Right cardiac atrium (tissue), 5 donors: Measurements from ENCODE around the gene USP14. TPM values are rescaled to one million over a fixed set of nuclear protein-coding genes. Genes with fewer than 3 reads are reported as not detected.

Experiments used
- ATAC-seq, 2 donors: fragments of 200-7000 bp; cut with Tn5 transposase; one replicate each; pipeline versions ENCODE4 v1.8.0 to v1.9.1; 2020; ENCODE audit warnings: moderate library complexity in 2 of 2, mild to moderate bottlenecking in 1 of 2
- DNase-seq, 3 donors: peaks; one replicate each; pipeline ENCODE4 v3.0.0-alpha.2; 2020
- H3K27ac ChIP-seq: one replicate; pipeline ENCODE4 v1.5.1; 2013; ENCODE audit warnings: mild to moderate bottlenecking, low read length, control low read depth, moderate library complexity
- H3K27me3 ChIP-seq: one replicate; pipeline ENCODE4 v1.6.1; 2013; ENCODE audit not compliant: control insufficient read depth, insufficient read depth
- H3K4me1 ChIP-seq: one replicate; pipeline ENCODE4 v1.6.1; 2013; ENCODE audit warnings: low read length; ENCODE audit not compliant: control insufficient read depth, insufficient read depth
- H3K4me3 ChIP-seq: one replicate; pipeline ENCODE4 v1.5.1; 2013; ENCODE audit warnings: low read length, control low read depth
- H3K9me3 ChIP-seq: one replicate; pipeline ENCODE4 v1.6.1; 2013; ENCODE audit warnings: low read length; ENCODE audit not compliant: control insufficient read depth
- WGBS: extraction: QIAGEN DNeasy Blood & Tissue Kit; methylation state at CpG from one replicate; pipeline ENCODE4 v1.1.7; 2013; 5-methylcytosine and 5-hydroxymethylcytosine counted together
- intact Hi-C, 4 donors: fragments of 100-400 bp; cut with DNase I; formaldehyde crosslinking; loops; one replicate each; pipeline versions ENCODE4 v1.11.0 to v1.14.0; 2022 to 2023
- polyA plus RNA-seq: library from polyadenylated mRNA; stranded (reverse); fragments of 200-250 nt; gene quantifications from one replicate; pipeline ENCODE4 v1.2.3, GENCODE V29; 2013
- total RNA-seq, 4 donors: library from RNA; stranded (reverse); fragmentation: NEBNext Ultra II Directional; extraction: Animal tissue kit (Norgen Biotek cat#: 25700); gene quantifications; one replicate each; pipeline ENCODE4 v1.2.1, GENCODE V29; 2021
- donor health status: healthy with polysubstance abuse.
- donor health status: DM: no; HTN: yes; CAD: no.
- donor health status: DM: no; HTN: no; CAD: no.
- donor health status: DM: no; HTN: yes; CAD: no; lungs with severe emphysema.
- donor health status: DM: yes; HTN: yes; CAD: no.

Gene USP14
- total and polyA plus RNA-seq, 5 donors, result 27.0 to 48.8 (median 42.2) TPM

DNA sequence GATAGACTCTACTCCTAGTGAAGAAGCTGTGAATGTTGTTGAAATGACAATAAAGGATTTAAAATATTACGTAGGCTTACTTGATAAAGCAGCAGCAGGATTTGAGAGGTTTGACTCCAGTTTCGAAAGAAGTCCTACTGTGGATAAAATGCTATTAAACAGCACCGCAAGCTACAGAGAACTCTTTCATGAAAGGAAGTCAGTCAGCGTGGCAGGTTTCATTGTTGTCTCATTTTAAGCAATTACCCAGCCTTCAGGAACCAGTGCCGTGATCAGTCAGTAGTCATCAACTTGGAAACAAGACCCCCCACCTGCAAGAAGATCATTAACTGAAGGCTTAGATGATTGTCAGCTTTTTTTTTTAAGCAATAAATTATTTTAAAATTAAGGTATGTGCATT, 14.0 kb downstream of the USP14 start:
- H3K27me3 ChIP-seq, result no peaks in the 10 kb centered on the region
- H3K27ac ChIP-seq, result no peak overlapping the region
- WGBS, result 88% methylated on average over 5 of the region's 5 CpGs
- intact Hi-C loops, result no loop called here
- ATAC-seq (no peak), DNase-seq (no peak)
- H3K4me1 ChIP-seq, result no peaks in the 10 kb centered on the region
- H3K4me3 ChIP-seq, result no peak overlapping the region
- H3K9me3 ChIP-seq, result no peaks in the 10 kb centered on the region

DNA sequence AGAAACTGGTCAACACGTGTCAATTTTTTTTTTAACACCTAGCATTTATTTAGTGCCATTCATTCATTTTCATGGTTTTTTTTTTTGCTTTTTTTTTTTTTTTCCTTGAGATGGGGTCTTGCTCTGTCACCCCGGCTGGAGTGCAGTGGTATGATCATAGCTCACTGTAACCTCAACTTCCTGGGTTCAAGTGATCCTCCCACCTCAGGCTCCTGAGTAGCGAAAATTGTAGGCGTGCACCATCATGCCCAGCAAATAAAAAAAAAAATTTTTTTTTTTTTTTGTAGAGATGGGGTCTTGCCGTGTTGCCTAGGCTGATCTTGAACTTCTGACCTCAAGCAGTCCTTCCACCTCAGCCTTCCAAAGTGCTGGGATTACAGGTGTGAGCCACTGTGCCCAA, 21.1 kb downstream of the USP14 start:
- H3K27me3 ChIP-seq, result no peaks in the 10 kb centered on the region
- no peak overlapping the region for H3K4me3 ChIP-seq
- ATAC-seq (no peak), DNase-seq (no peak)
- WGBS, result 91% methylated on average over 5 of the region's 5 CpGs
- H3K9me3 ChIP-seq, result no peaks in the 10 kb centered on the region
- H3K4me1 ChIP-seq, result no peaks in the 10 kb centered on the region
- intact Hi-C loops, result no loop called here
- no peak overlapping the region for H3K27ac ChIP-seq

DNA sequence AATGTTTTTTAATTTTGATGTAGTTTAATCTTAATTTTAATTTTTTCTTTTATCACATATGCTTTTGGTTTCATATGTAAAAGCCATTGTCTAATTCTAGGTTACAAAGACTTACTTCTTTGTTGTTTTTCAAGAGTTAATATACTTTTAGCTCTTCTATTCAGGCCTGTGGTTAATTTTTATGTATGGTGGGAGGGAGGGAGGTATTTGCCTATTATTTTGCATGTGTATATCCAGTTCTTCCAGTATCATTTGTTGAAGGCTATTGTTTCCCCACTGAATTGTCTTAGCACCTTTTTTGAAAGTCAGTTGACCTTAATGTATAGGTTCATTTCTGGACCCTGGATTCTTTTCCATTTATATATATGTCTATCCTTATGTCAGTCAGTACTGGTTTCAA, 23.4 kb downstream of the USP14 start:
- no peak for ATAC-seq
- Histone ChIP-seq H3K4me3 (no peak overlapping the region), H3K4me1 (no peaks in the 10 kb centered on the region), H3K9me3 (no peaks in the 10 kb centered on the region), H3K27ac (no peak overlapping the region), H3K27me3 (no peaks in the 10 kb centered on the region)
- no peak for DNase-seq
- intact Hi-C loops, result no loop called here

DNA sequence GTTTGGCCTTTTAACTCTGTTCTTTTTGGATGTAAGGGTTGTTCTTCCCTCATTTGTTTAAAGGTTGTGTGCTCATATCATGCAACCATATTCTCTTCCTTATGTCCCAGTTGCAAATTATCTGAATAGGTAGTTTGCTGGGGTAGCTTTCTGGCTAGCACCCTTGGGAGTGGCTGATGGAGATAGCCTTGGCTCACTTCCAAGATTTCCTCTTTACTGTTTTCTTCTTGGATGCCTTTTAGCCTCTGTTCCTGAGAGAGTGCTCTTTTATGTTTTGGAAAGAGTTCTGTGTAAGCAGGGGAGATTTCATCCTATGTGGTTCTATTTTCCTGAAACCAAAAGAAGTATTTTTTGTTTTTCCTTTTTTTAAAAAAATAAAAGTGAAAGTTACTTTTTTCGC, 25.4 kb downstream of the USP14 start:
- H3K9me3 ChIP-seq, result no peaks in the 10 kb centered on the region
- no peaks in the 10 kb centered on the region for H3K27me3 ChIP-seq
- DNase-seq (no peak), ATAC-seq (peak; percentile 41 to 64)
- no peak overlapping the region for H3K27ac ChIP-seq
- no peak overlapping the region for H3K4me3 ChIP-seq
- no peaks in the 10 kb centered on the region for H3K4me1 ChIP-seq
- intact Hi-C loops, result no loop called here
- WGBS, result 66% methylated on average over 1 of the region's 1 CpG

DNA sequence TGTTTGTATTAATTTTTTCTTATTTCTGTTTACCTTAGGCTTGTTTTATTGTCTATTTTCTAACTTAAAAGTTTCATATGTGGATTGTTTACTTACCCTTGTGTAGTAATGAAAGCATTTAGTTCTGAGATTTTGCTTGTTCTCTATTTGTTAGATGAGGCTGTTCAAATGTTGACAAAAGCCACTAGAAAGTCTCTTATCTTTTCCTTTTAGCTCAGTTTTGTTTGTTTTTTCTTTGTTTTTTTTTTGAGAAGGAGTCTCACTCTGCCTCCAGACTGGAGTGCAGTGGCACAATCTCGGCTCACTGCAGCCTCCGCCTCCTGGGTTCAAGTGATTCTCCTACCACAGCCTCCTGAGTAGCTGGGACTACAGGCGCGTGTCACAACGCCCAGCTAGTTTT, 30.9 kb downstream of the USP14 start:
- Histone ChIP-seq H3K4me1 (no peaks in the 10 kb centered on the region), H3K27me3 (no peaks in the 10 kb centered on the region), H3K9me3 (no peaks in the 10 kb centered on the region), H3K4me3 (no peak overlapping the region), H3K27ac (no peak overlapping the region)
- 94% methylated on average over 5 of the region's 5 CpGs for WGBS
- ATAC-seq, result no peak
- DNase-seq, result no peak
- intact Hi-C loops, result no loop called here

DNA sequence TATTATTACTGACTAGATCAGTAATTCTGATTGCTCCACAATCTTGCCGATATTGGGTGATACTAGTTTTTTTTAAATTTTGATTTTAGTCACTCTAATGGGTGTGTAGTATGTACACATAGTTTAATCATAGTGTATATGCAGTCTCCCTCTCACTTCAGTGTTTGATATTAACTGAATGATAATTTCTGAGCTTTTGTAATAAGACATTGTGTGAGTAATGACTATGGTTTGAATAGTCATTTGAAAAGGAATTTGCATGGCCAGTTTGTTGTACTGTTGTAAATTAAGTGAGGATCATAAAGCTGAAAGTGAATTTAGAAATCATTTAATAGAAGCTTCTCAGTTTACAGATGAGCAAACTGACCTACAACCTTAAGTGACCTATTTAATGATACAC, 33.4 kb downstream of the USP14 start:
- intact Hi-C loops, result no loop called here
- no peak overlapping the region for H3K27ac ChIP-seq
- H3K9me3 ChIP-seq, result no peaks in the 10 kb centered on the region
- ATAC-seq, result no peak
- no peaks in the 10 kb centered on the region for H3K27me3 ChIP-seq
- WGBS, result 96% methylated on average over 1 of the region's 1 CpG
- DNase-seq, result no peak
- H3K4me1 ChIP-seq, result no peaks in the 10 kb centered on the region
- no peak overlapping the region for H3K4me3 ChIP-seq

DNA sequence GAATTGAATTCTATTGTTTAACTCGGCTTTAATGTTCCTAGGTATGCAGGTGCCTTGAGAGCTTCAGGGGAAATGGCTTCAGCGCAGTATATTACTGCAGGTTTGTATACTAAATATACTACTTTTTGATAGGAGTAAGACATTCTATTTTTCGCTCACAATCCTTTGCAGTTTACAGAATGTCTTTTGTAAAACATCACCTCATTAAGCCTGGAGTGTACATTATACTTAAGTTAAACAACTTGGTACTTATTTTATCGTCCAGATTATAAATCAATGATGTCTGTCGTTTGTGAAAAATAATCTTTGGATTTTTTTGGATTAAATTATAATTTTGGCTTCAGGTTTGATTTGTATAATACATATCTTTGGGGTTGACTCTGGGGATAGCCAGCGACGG, 34.4 kb downstream of the USP14 start:
- intact Hi-C loops, result no loop called here
- WGBS, result 96% methylated on average over 7 of the region's 7 CpGs
- DNase-seq (no peak), ATAC-seq (no peak)
- H3K27me3 ChIP-seq, result no peaks in the 10 kb centered on the region
- no peak overlapping the region for H3K27ac ChIP-seq
- H3K4me3 ChIP-seq, result no peak overlapping the region
- no peaks in the 10 kb centered on the region for H3K4me1 ChIP-seq
- H3K9me3 ChIP-seq, result no peaks in the 10 kb centered on the region

DNA sequence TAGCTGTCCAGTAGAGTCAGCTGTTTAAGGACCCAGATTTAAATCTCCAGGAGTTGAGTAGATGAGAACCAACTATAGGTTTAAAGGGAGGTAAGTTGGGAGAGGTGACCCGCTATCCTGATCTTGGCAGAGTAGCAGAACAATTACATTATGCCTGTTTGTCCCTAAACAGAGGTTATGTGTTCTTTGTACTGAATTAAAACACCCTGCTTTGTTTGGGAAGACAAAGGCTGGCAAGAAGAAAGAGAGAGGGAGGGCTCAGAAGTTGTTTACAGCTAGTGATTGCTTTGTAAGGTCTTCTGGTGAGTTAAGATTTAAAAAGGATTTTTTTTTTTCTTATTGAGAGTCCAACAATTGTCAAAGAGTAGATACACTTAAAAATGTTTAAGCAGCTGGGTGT, 37.3 kb downstream of the USP14 start:
- DNase-seq, result no peak
- ATAC-seq, result no peak
- no peaks in the 10 kb centered on the region for H3K9me3 ChIP-seq
- intact Hi-C loops, result no loop called here
- H3K27me3 ChIP-seq, result no peaks in the 10 kb centered on the region
- WGBS, result 96% methylated on average over 1 of the region's 1 CpG
- no peak overlapping the region for H3K27ac ChIP-seq
- no peak overlapping the region for H3K4me3 ChIP-seq
- H3K4me1 ChIP-seq, result no peaks in the 10 kb centered on the region

DNA sequence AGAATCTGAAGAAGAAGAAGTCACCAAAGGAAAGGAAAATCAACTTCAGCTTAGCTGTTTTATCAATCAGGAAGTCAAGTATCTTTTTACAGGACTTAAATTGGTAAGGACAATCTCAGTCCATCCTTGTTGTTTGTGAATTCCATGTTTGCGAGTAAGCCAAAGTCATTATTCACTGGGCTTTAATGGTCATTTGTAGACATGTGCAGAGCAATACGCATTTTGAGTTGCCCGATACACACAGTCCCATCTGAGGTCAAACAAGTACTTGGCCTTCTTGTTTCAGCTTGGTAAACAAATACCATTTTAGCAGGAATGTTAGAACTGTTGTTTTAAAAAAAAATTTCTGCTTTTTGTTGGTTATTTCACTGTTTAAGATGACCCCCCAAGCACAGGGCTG, 40.9 kb downstream of the USP14 start:
- Histone ChIP-seq H3K4me3 (no peak overlapping the region), H3K27ac (no peak overlapping the region), H3K4me1 (no peaks in the 10 kb centered on the region), H3K9me3 (no peaks in the 10 kb centered on the region), H3K27me3 (no peaks in the 10 kb centered on the region)
- intact Hi-C loops, result no loop called here
- WGBS, result 98% methylated on average over 3 of the region's 3 CpGs
- ATAC-seq, result no peak
- no peak for DNase-seq

DNA sequence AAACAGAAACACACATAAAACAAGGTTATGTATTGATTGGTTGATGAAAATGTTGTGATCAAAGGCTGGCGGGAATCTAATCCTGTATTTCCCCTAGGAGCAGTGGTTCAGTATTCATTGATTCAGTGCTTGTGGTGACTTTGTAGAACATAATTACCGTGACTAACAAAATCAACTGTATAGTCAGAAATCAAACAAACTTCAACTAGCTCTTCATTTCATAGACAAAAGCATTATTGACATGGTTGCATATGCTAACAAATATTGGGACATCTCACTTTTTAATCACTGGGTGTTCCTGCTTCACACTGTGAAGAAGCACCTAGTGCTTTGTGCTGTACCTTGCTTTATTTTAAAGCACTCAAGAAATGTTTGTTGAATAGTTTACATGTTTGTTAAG, 41.4 kb downstream of the USP14 start:
- no peak for ATAC-seq
- 97% methylated on average over 2 of the region's 2 CpGs for WGBS
- Histone ChIP-seq H3K27me3 (no peaks in the 10 kb centered on the region), H3K27ac (no peak overlapping the region), H3K4me3 (no peak overlapping the region), H3K9me3 (no peaks in the 10 kb centered on the region), H3K4me1 (no peaks in the 10 kb centered on the region)
- no peak for DNase-seq
- intact Hi-C loops, result no loop called here

DNA sequence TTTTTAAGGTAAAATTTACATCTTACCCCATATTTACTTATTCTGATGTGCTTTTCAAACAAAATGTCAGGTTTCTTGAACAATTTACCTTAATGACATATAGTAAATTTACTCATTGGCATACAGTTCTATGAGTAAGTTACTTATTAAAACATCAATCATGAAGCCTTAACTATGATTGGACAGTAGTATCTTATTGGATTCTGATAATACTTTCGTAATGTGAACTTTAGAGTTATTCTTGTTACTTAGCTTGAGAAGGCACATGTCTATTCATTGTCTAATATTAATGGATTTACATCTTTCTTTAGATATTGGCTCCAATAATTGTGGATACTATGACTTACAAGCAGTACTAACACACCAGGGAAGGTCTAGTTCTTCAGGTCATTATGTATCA, 51.7 kb downstream of the USP14 start:
- Histone ChIP-seq H3K9me3 (no peaks in the 10 kb centered on the region), H3K27ac (no peak overlapping the region), H3K4me3 (no peak overlapping the region), H3K27me3 (no peaks in the 10 kb centered on the region), H3K4me1 (no peaks in the 10 kb centered on the region)
- ATAC-seq, result no peak
- intact Hi-C loops, result no loop called here
- DNase-seq, result no peak
- 97% methylated on average over 1 of the region's 1 CpG for WGBS

DNA sequence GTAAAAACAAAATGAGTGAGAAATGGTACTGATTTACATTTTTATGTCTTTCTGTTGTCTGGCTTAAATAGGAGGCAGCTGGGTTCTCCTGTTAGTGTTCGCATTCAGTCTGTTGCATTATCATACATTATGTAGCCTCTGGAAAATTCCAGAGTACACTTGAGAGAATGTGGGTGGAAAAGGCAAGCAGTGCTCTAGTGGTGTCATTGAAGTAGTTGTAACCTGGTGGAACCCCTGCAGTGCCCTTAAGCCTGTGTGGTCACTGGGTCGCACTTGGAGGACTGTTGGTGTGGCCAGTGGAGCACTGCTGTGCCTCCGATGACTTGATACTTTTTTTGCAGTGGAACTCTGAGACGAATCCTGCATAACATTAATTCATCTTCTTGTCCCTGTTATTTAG, 52.4 kb downstream of the USP14 start:
- ATAC-seq (no peak), DNase-seq (no peak)
- H3K4me1 ChIP-seq, result no peaks in the 10 kb centered on the region
- intact Hi-C loops, result no loop called here
- H3K4me3 ChIP-seq, result no peak overlapping the region
- WGBS, result 97% methylated on average over 4 of the region's 4 CpGs
- no peaks in the 10 kb centered on the region for H3K27me3 ChIP-seq
- no peak overlapping the region for H3K27ac ChIP-seq
- H3K9me3 ChIP-seq, result no peaks in the 10 kb centered on the region
